Measurements from ENCODE around the gene RBMY1A1. TPM values are rescaled to one million over a fixed set of nuclear protein-coding genes. Genes with fewer than 3 reads are reported as not detected.
"Not testable (repeated sequence)": the region's sequence is repeated elsewhere in the genome, so short reads cannot be mapped to it uniquely, and the experiment has no call there.

Gene RBMY1A1
- total RNA-seq, 2 experiments from 2014 or later = not detected

DNA sequence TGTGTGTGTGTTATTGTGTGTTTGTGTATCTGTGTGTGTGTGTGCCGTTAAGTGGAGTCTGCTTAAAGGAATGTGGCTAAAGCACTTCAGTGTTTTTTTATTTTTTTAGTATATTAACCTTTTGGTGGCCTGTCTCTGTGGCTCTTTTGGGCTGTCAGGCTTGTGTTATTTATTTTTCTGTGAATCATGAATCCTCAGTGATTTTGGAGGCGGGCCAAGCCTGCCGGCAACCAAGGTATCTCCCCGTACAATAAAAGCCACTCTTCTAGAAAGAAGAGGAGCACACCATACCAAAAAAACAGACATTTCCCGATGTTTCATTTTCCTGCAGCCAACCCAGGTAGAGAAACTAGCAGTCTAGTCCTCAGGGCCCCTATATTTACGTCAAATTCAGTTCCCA is 57.4 kb downstream of the RBMY1A1 start:
- ChIA-PET CTCF (ENCODE audit: unreplicated experiment) (no interaction called here), POLR2A (no interaction called here)
- no peaks in the 10 kb centered on the region for H3K4me1 ChIP-seq (ENCODE audit: insufficient read depth, low read length, poor library complexity, severe bottlenecking)
- no peak overlapping the region for H2AFZ ChIP-seq (ENCODE audit: low read length)
- no TSS peak for BruUV-seq (replicated peaks)
- no peaks in the 10 kb centered on the region for H3K36me3 ChIP-seq (ENCODE audit: insufficient read depth, low read length)
- no peaks in the 10 kb centered on the region for H3K9me2 ChIP-seq (ENCODE audit: insufficient read depth, low read length)
- no peaks in the 10 kb centered on the region for H3K79me2 ChIP-seq (ENCODE audit: insufficient read depth, low read depth, low read length)
- no peak overlapping the region for H3K27ac ChIP-seq (ENCODE audit: low read depth, low read length, poor library complexity, severe bottlenecking)
- no peak overlapping the region for H3K4me3 ChIP-seq (ENCODE audit: low read depth, low read length, poor library complexity, severe bottlenecking)
- no peaks in the 10 kb centered on the region for H4K20me1 ChIP-seq (ENCODE audit: insufficient read depth, low read length)
- intact Hi-C loops (cut with micrococcal nuclease; ENCODE audit: unreplicated experiment) = no loop called here
- TF ChIP-seq, protein P1, sequence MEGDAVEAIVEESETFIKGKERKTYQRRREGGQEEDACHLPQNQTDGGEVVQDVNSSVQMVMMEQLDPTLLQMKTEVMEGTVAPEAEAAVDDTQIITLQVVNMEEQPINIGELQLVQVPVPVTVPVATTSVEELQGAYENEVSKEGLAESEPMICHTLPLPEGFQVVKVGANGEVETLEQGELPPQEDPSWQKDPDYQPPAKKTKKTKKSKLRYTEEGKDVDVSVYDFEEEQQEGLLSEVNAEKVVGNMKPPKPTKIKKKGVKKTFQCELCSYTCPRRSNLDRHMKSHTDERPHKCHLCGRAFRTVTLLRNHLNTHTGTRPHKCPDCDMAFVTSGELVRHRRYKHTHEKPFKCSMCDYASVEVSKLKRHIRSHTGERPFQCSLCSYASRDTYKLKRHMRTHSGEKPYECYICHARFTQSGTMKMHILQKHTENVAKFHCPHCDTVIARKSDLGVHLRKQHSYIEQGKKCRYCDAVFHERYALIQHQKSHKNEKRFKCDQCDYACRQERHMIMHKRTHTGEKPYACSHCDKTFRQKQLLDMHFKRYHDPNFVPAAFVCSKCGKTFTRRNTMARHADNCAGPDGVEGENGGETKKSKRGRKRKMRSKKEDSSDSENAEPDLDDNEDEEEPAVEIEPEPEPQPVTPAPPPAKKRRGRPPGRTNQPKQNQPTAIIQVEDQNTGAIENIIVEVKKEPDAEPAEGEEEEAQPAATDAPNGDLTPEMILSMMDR (conservative IDR thresholded peaks at IDR 0.05; ENCODE audit: low read length) = no peak
- TF ChIP-seq EZH2phosphoT487 (IDR thresholded peaks at IDR 0.05; ENCODE audit: borderline replicate concordance, low read depth, low read length) = no peak
- no peak for DNase-seq (ENCODE audit: low spot score)
- H3K9me3 ChIP-seq (ENCODE audit: low read length) = no peaks in the 10 kb centered on the region
- H3K4me2 ChIP-seq (ENCODE audit: low read length) = no peak overlapping the region

DNA sequence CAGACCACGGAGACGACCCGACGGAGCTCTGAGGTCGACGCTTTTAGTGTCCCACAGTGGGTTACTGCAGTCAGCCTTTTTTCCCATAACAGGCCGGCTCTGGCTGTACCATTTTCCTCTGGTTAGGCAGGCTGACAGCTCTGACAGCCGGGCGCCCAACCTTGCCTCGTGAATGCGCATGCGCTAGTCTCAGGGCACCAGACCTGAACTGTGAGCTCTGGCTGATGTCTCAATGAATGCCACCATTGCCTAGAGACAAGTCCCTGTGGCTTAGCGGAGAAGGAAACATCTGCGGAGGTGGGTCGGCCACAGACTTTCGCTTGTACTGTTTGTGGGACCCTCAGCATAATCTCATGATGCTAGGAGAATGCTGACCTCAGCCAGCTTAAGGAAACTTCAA is 61.6 kb downstream of the RBMY1A1 start:
- DNase-seq (ENCODE audit: low spot score); POLR2A ChIA-PET; H2AFZ ChIP-seq (ENCODE audit: low read length); H3K79me2 ChIP-seq (ENCODE audit: insufficient read depth, low read depth, low read length); H3K36me3 ChIP-seq (ENCODE audit: insufficient read depth, low read length); BruUV-seq (replicated peaks); H3K9me2 ChIP-seq (ENCODE audit: insufficient read depth, low read length); H3K4me1 ChIP-seq (ENCODE audit: insufficient read depth, low read length, poor library complexity, severe bottlenecking); H3K27ac ChIP-seq (ENCODE audit: low read depth, low read length, poor library complexity, severe bottlenecking); intact Hi-C loops (cut with micrococcal nuclease; ENCODE audit: unreplicated experiment); H4K20me1 ChIP-seq (ENCODE audit: insufficient read depth, low read length); CTCF ChIA-PET (ENCODE audit: unreplicated experiment); H3K9me3 ChIP-seq (ENCODE audit: low read length); H3K4me2 ChIP-seq (ENCODE audit: low read length); H3K4me3 ChIP-seq (ENCODE audit: low read depth, low read length, poor library complexity, severe bottlenecking): not testable (repeated sequence)

Other genes with a start within 250 kb of the RBMY1A1 start
- gene RBMY1B, start 23.5 kb upstream of the RBMY1A1 start, total RNA-seq (2014; rRNA removed; shearing (Covaris generic)) = not detected in 2 replicates
- gene RBMY1B, start 23.5 kb upstream of the RBMY1A1 start, total RNA-seq (2022) = not detected in 2 replicates